SK-N-MC (cell line): ENCODE results near the gene HOXA4.

Experiments
- EZH2 ChIP-seq: fragments of 200-600 bp; sonication (generic); IDR thresholded peaks from one replicate; pipeline ENCODE4 v1.6.1; 2017; ENCODE audit warnings: antibody characterized with exemption
- FOXP2 ChIP-seq: optimal IDR thresholded peaks from 2 replicates; pipeline ENCODE3; 2011; ENCODE audit warnings: mild to moderate bottlenecking, moderate library complexity; ENCODE audit not compliant: insufficient read depth; ENCODE audit errors: extremely low read length, control extremely low read depth
- POLR2AphosphoS5 ChIP-seq: IDR thresholded peaks from 2 replicates; pipeline ENCODE4 v1.6.1; 2012; ENCODE audit warnings: mild to moderate bottlenecking, low read depth, low read length, borderline replicate concordance

DNA sequence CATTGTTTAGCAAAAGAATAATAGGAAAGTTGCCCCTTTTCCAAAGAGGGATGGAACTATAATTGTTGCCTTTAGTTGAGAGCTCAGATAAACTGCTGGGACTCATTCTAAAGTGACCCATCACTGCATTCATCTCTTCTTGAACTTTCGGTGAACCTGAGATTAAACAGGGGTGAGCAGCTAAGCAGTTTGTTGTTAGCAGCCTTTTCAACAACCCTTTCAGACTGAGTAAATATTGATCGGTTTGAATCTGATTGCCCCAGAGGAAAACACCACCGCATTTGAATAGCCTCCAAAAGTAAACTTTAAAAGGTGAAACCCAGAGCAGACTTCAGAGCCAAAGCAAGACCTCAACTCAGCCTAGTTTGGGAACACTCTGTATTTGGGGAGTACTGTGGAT, 39.5 kb downstream of the HOXA4 start:
- TF ChIP-seq EZH2, result no peak
- TF ChIP-seq POLR2AphosphoS5, result no peak
- TF ChIP-seq FOXP2, result no peak
